ENCODE results near the gene C10orf95. TPM values are rescaled to one million over a fixed set of nuclear protein-coding genes. Genes with fewer than 3 reads are reported as not detected.
"Not testable (repeated sequence)": the region's sequence is repeated elsewhere in the genome, so short reads cannot be mapped to it uniquely, and the experiment has no call there.

Gene C10orf95
- total RNA-seq, 6 donors from 2014 or later = 5.9 to 27.5 (median 15.1) TPM

DNA sequence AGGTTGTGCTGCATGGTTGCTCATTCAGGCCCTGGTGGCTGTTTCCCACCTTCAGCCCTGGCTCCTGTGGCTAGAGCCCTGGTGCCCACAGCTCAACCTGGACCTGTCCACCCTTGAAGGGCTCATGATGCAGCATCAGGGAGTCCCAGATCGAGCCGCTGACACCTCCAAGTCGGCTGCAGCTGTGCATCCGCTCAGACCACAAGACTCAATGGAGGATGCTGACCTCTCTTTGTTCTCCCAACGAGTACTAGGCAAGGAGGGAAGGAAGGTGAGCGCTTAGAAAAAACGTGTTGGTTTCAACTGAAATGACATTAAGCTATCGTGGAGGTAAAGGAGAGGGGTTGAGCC is 9.5 kb upstream of the C10orf95 start:
- Histone ChIP-seq H3K4me3 (peak overlapping the region; percentile 45 to 72 (median 61)), H3K4me1 (peaks cover 21 to 36% (median 32%) of the 10 kb centered on the region in 4 donors), H3K36me3 (no peaks in the 10 kb centered on the region), H3K27ac (peak overlapping the region in 3 of 4 donors; percentile 74 to 87 (median 83)), H3K27me3 (no peaks in the 10 kb centered on the region), H3K9me3 (no peaks in the 10 kb centered on the region)
- no peak for TF ChIP-seq EP300 (IDR thresholded peaks at IDR 0.05)
- no peak for TF ChIP-seq POLR2A (IDR thresholded peaks at IDR 0.05)
- no peak for TF ChIP-seq POLR2AphosphoS5 (IDR thresholded peaks at IDR 0.05)
- WGBS, 2 donors = 28 to 32% methylated on average over 8 of the region's 8 CpGs
- ATAC-seq (ENCODE audit: low FRiP score in 2 of 2) (no peak), DNase-seq (no peak)

DNA sequence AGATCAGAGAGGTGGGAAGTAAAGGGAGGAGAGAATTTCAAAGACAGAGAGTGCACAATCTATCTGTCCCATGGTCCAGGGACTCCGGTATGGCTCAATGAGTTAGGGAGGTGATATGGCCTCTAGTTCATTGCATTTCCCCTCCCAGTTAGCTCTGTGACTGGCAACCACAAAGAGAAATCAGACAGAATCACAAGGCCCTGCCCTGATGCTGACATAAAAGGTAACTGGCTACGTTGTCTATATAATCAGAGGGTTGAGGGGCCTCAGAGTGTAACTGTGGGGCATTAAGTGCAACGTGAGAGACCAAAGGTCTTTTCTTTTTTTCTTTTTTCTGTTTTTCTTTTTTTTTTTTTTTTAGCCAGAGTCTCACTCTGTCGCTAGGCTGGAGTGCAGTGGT is 7.3 kb upstream of the C10orf95 start:
- 75 to 76% methylated on average over 4 of the region's 4 CpGs for WGBS, 2 donors
- DNase-seq = no peak
- Histone ChIP-seq H3K27me3 (no peaks in the 10 kb centered on the region), H3K4me3 (no peak overlapping the region), H3K9me3 (no peaks in the 10 kb centered on the region), H3K36me3 (no peaks in the 10 kb centered on the region), H3K4me1 (peaks cover 29 to 54% (median 45%) of the 10 kb centered on the region in 4 donors), H3K27ac (no peak overlapping the region)
- no peak for ATAC-seq (ENCODE audit: low FRiP score in 2 of 2)
- TF ChIP-seq, protein P1, sequence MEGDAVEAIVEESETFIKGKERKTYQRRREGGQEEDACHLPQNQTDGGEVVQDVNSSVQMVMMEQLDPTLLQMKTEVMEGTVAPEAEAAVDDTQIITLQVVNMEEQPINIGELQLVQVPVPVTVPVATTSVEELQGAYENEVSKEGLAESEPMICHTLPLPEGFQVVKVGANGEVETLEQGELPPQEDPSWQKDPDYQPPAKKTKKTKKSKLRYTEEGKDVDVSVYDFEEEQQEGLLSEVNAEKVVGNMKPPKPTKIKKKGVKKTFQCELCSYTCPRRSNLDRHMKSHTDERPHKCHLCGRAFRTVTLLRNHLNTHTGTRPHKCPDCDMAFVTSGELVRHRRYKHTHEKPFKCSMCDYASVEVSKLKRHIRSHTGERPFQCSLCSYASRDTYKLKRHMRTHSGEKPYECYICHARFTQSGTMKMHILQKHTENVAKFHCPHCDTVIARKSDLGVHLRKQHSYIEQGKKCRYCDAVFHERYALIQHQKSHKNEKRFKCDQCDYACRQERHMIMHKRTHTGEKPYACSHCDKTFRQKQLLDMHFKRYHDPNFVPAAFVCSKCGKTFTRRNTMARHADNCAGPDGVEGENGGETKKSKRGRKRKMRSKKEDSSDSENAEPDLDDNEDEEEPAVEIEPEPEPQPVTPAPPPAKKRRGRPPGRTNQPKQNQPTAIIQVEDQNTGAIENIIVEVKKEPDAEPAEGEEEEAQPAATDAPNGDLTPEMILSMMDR (IDR thresholded peaks at IDR 0.05) = no peak
- no peak for TF ChIP-seq POLR2AphosphoS5 (IDR thresholded peaks at IDR 0.05)

DNA sequence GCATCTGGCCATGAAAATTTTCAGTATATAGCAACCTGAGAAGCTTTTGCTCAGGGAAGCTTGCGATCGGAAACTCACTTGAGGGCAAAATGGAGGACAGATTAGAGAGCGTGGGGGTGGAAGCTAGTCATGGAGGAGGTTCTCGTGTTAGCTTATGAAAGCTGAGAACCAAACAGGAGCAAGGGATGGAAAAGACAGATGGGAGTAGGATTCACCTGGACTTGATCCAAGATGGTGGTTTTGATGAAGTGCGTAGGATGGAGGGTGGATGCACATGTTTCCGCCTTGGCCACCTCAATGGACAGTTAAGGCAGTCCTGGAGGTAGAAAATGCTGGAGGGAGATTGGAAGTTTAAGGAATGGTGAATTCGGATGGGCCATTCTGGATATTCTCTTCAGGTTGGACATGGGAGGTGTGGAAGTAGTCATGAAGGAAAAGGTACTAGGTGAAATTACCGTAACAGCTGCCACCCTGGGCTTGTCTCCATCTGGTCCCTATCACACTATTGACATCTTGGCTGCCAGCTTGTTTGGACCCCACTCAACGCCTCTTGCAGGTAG is 6.3 kb upstream of the C10orf95 start:
- no peaks in the 10 kb centered on the region for H3K9me3 ChIP-seq
- DNase-seq (no peak), ATAC-seq (ENCODE audit: low FRiP score in 2 of 2) (no peak)
- WGBS, 2 donors = 84 to 88% methylated on average over 9 of the region's 9 CpGs
- no peaks in the 10 kb centered on the region for H3K36me3 ChIP-seq
- H3K27ac ChIP-seq = no peak overlapping the region
- TF ChIP-seq, protein P1 (IDR thresholded peaks at IDR 0.05) = no peak
- TF ChIP-seq POLR2A (IDR thresholded peaks at IDR 0.05) = no peak
- no peak for TF ChIP-seq POLR2AphosphoS5 (IDR thresholded peaks at IDR 0.05)
- no peak for TF ChIP-seq EP300 (IDR thresholded peaks at IDR 0.05)
- peaks cover 26 to 60% (median 50%) of the 10 kb centered on the region in 4 donors for H3K4me1 ChIP-seq
- no peaks in the 10 kb centered on the region for H3K27me3 ChIP-seq
- no peak overlapping the region for H3K4me3 ChIP-seq

DNA sequence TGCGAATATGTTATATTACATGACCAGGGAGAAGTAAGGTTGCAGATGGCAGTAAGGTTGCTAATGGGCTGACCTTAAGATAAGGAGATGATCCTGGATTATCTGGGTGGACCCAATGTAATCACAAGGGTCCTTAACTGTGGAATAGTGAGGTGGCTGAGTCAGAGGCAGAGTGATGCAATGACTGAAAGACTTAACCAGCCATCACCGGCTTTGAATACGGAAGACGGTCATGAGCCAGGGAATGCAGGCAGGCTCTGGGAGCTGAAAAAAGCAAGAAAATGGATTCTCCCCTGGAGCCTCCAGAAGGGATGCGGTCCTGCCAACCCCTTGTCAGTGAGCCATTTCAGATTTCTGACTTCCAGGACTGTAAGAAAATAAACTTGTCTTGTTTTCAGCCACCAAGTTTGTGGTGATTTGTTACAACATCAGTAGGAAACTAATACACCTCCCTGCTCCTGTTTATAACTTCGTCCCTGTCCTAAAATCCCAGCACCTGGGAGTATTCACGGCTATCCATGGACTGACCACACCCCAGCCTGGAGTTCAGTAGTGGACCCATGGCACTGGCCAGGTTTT is 4.6 kb upstream of the C10orf95 start:
- no peaks in the 10 kb centered on the region for H3K36me3 ChIP-seq
- no peaks in the 10 kb centered on the region for H3K27me3 ChIP-seq
- H3K4me3 ChIP-seq = no peak overlapping the region
- ATAC-seq (ENCODE audit: low FRiP score in 2 of 2) (peak; percentile 72 to 82), DNase-seq (peak in 1 of 2 donors; percentile 90)
- WGBS, 2 donors = 52 to 73% methylated on average over 7 of the region's 7 CpGs
- H3K4me1 ChIP-seq = peaks cover 15 to 62% (median 50%) of the 10 kb centered on the region in 4 donors
- peak overlapping the region; percentile 65 to 95 (median 89) for H3K27ac ChIP-seq
- peak in 1 of 4 donors; percentile 54 for TF ChIP-seq POLR2A (IDR thresholded peaks at IDR 0.05)
- TF ChIP-seq POLR2AphosphoS5 (IDR thresholded peaks at IDR 0.05) = peak; percentile 51 to 58
- TF ChIP-seq EP300 (IDR thresholded peaks at IDR 0.05) = peak in 2 of 4 donors; percentile 44 to 87
- TF ChIP-seq, protein P1 (IDR thresholded peaks at IDR 0.05) = no peak
- no peaks in the 10 kb centered on the region for H3K9me3 ChIP-seq

DNA sequence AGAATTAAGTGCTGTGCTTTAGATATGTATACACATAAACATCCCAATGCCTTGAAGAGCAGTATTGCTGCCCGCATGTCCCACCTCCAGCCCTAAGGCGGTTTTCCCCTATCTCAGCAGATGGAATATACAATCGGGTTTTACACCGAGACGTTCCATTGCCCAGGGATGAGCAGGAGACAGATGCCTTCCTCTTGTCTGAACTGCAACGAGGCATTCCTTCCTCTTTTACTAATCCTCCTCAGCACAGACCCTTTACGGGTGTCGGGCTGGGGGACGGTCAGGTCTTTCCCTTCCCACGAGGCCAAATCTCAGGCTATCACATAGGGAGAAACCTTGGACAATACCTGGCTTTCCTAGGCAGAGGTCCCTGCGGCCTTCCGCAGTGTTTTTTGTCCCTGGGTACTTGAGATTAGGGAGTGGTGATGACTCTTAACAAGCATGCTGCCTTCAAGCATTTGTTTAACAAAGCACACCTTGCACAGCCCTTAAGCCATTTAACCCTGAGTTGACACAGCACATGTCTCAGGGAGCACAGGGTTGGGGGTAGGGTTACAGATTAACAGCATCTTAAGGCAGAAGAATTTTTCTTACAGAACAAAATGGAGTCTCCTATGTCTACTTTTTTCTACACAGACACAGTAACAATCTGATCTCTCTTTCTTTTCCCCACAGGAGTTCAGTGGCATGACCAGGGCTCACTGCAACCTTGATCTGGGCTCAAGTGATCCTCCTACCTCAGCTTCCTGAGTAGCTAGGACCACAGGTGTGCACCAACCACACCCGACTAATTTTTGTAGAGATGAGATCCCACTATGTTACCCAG is 3.5 kb upstream of the C10orf95 start:
- not testable (repeated sequence) for ATAC-seq (ENCODE audit: low FRiP score in 2 of 2)
- H3K4me1 ChIP-seq = peaks cover 15 to 63% (median 47%) of the 10 kb centered on the region in 4 donors
- 32 to 45% methylated on average over 11 to 13 of the region's 13 CpGs for WGBS, 2 donors

More for the DNA sequence above, 3.5 kb upstream of the C10orf95 start:
- not testable (repeated sequence) for H3K27me3 ChIP-seq, H3K9me3 ChIP-seq, H3K4me3 ChIP-seq, H3K36me3 ChIP-seq
- peak overlapping the region; percentile 65 to 95 (median 89) for H3K27ac ChIP-seq
- DNase-seq = peak in 1 of 2 donors; percentile 71
